ENCODE results near the gene DAND5. TPM values are rescaled to one million over a fixed set of nuclear protein-coding genes. Genes with fewer than 3 reads are reported as not detected.

DAND5 gene
- total and polyA plus RNA-seq, 12 donors = 0.27 to 2.3 (median 0.92) TPM

DNA sequence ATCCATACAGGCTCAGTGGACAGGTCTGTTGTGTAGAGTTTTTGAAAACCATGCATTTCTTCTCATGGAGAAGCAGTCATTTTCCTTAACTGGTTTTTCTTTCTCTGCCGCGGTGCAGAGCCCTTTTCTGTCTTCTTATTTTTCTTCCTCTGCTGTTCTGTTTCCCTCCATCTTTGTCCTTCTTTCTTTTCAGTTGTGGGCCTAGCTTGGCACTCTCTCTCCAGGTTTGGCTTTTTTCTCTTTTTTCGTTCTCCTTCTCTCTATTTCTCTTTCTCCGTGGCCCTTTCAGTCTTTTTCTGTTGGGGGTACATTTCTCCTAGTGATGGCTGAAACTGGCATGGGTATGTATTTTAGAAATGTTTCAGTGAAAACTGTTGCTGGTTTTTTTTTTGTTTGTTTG, 50.0 kb downstream of the DAND5 start:
- intact Hi-C loops (cut with DNase I) = no loop called here
- DNase-seq = no peak
- H3K9me3 ChIP-seq (replicated peaks in 1 of 3) = no peaks in the 10 kb centered on the region
- peak overlapping the region in 2 of 5 donors; percentile 54 to 75 for H3K27ac ChIP-seq
- TF ChIP-seq CTCF (IDR thresholded peaks at IDR 0.05) (no peak), POLR2A (IDR thresholded peaks at IDR 0.05) (no peak)
- H3K36me3 ChIP-seq (replicated peaks in 1 of 2) = no peaks in the 10 kb centered on the region
- WGBS, 4 donors = 80 to 90% (median 83%) methylated on average over 4 of the region's 4 CpGs
- no peaks in the 10 kb centered on the region for H3K27me3 ChIP-seq
- H3K4me1 ChIP-seq (replicated peaks in 1 of 2) = peaks cover 21 to 45% of the 10 kb centered on the region in 2 donors
- H3K4me3 ChIP-seq = no peak overlapping the region

DNA sequence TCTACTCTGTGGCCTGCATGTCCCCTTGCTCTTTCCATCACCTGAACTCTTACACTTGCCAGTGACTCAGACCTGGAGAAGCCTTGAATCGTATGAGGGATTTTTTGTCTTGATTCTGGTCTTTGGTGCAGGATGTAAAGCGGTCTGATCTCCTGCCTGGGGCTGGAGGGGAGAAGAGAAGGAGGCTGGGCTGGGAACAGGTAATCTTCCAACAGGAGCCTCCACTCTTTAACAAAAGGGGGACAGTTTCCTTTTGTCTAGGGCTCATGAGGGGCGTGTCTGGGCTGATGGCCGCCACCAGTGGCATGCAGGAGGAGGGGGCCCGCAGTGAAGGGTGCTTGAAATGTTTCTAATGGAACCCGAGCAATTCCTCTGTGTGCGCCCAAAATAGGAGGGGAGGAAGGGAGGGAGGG, 50.6 kb downstream of the DAND5 start:
- no peaks in the 10 kb centered on the region for H3K9me3 ChIP-seq (replicated peaks in 1 of 3)
- H3K27me3 ChIP-seq = no peaks in the 10 kb centered on the region
- H3K4me3 ChIP-seq = no peak overlapping the region
- intact Hi-C loops (cut with DNase I) = no loop called here
- TF ChIP-seq POLR2A (IDR thresholded peaks at IDR 0.05) (no peak), CTCF (IDR thresholded peaks at IDR 0.05) (no peak)
- H3K36me3 ChIP-seq (replicated peaks in 1 of 2) = no peaks in the 10 kb centered on the region
- no peak for DNase-seq
- WGBS, 4 donors = 71 to 79% (median 76%) methylated on average over 7 of the region's 7 CpGs
- no peak overlapping the region for H3K27ac ChIP-seq
- H3K4me1 ChIP-seq (replicated peaks in 1 of 2) = peaks cover 21 to 45% of the 10 kb centered on the region in 2 donors

- Histone ChIP-seq H3K9me3 (replicated peaks in 1 of 3) (no peaks in the 10 kb centered on the region), H3K4me3 (peak overlapping the region in 2 of 4 donors; percentile 32 to 56), H3K27ac (peak overlapping the region; percentile 66 to 95 (median 87)), H3K27me3 (no peaks in the 10 kb centered on the region), H3K4me1 (replicated peaks in 1 of 2) (peaks cover 24 to 56% of the 10 kb centered on the region in 2 donors), H3K36me3 (replicated peaks in 1 of 2) (no peaks in the 10 kb centered on the region)
- TF ChIP-seq CTCF (IDR thresholded peaks at IDR 0.05) = no peak
- TF ChIP-seq POLR2A (IDR thresholded peaks at IDR 0.05) = peak in 1 of 2 donors; percentile 41
- WGBS, 4 donors = 18 to 35% (median 21%) methylated on average over 22 of the region's 22 CpGs
- peak in 5 of 7 donors; percentile 38 to 68 (median 67) for DNase-seq
- intact Hi-C loops (cut with DNase I) = no loop called here
Observed at GRCh38 chr19:13022111-13022858, 52.9 kb downstream of the DAND5 start.

- no peaks in the 10 kb centered on the region for H3K27me3 ChIP-seq
- intact Hi-C loops (cut with DNase I) = no loop called here
Observed at GRCh38 chr19:13022859-13023636, 53.7 kb downstream of the DAND5 start.

More at GRCh38 chr19:13022859-13023636, 53.7 kb downstream of the DAND5 start:
- peak overlapping the region in 2 of 4 donors; percentile 32 to 56 for H3K4me3 ChIP-seq
- H3K36me3 ChIP-seq (replicated peaks in 1 of 2) = no peaks in the 10 kb centered on the region
- peaks cover 19 to 49% of the 10 kb centered on the region in 2 donors for H3K4me1 ChIP-seq (replicated peaks in 1 of 2)
- DNase-seq = peak; percentile 78 to 93 (median 87)
- TF ChIP-seq POLR2A (IDR thresholded peaks at IDR 0.05) (peak in 1 of 2 donors; percentile 44), CTCF (IDR thresholded peaks at IDR 0.05) (peak in 1 of 6 experiments; percentile 39)
- 5 to 7% (median 6%) methylated on average over 30 of the region's 30 CpGs for WGBS, 4 donors
- H3K27ac ChIP-seq = peak overlapping the region; percentile 66 to 95 (median 87)
- H3K9me3 ChIP-seq (replicated peaks in 1 of 3) = no peaks in the 10 kb centered on the region
